Natural killer cell (primary cell): ENCODE results near the gene MUC12. TPM values are rescaled to one million over a fixed set of nuclear protein-coding genes. Genes with fewer than 3 reads are reported as not detected.
"Not testable (repeated sequence)": the region's sequence is repeated elsewhere in the genome, so short reads cannot be mapped to it uniquely, and the experiment has no call there.

ENCODE experiments used
- ATAC-seq, 3 donors: fragments of 150-1000 bp in 2 of 3; fragments of 200-7000 bp in 1 of 3; cut with Tn5 transposase; 1 replicate in 1 of 3; 2 replicates in 2 of 3; pipeline ENCODE4 v1.10.0; 2021; ENCODE audit warnings: mild to moderate bottlenecking in 2 of 3, moderate library complexity in 2 of 3
- DNase-seq, 2 donors: peaks; one replicate each; pipeline versions ENCODE4 v3.0.0 to v3.0.0-alpha.2; 2013 to 2021; ENCODE audit warnings: mixed read lengths in 1 of 2
- H3K27ac ChIP-seq: one replicate; pipeline ENCODE4 v1.5.1; 2013; ENCODE audit warnings: mild to moderate bottlenecking, low read length
- H3K27me3 ChIP-seq: one replicate; pipeline ENCODE4 v1.6.1; 2013; ENCODE audit warnings: low read length; ENCODE audit not compliant: control insufficient read depth, insufficient read depth
- H3K36me3 ChIP-seq: one replicate; pipeline ENCODE4 v1.6.1; 2013; ENCODE audit warnings: low read length; ENCODE audit not compliant: control insufficient read depth, insufficient read depth
- H3K4me1 ChIP-seq: one replicate; pipeline ENCODE4 v1.6.1; 2013; ENCODE audit warnings: low read length; ENCODE audit not compliant: control insufficient read depth, insufficient read depth
- H3K4me3 ChIP-seq: one replicate; pipeline ENCODE4 v1.5.1; 2013; ENCODE audit warnings: low read length
- H3K9me3 ChIP-seq: one replicate; pipeline ENCODE4 v1.6.1; 2013; ENCODE audit warnings: low read length; ENCODE audit not compliant: control insufficient read depth, insufficient read depth
- H3K27ac Mint-ChIP-seq, 2 donors: one replicate each; pipeline ENCODE4 v1.8.0; 2022; ENCODE audit warnings: mild to moderate bottlenecking in 2 of 2, mixed read lengths in 2 of 2, moderate library complexity in 1 of 2
- H3K27me3 Mint-ChIP-seq, 2 donors: one replicate each; pipeline ENCODE4 v1.8.0; 2022; ENCODE audit warnings: low read depth in 2 of 2, mixed read lengths in 2 of 2
- H3K36me3 Mint-ChIP-seq: one replicate; pipeline ENCODE4 v1.8.0; 2022; ENCODE audit warnings: mixed read lengths
- H3K4me1 Mint-ChIP-seq, 2 donors: one replicate each; pipeline ENCODE4 v1.8.0; 2022; ENCODE audit warnings: mixed read lengths in 2 of 2
- H3K4me3 Mint-ChIP-seq: one replicate; pipeline ENCODE4 v1.8.0; 2022; ENCODE audit warnings: mild to moderate bottlenecking, moderate library complexity, mixed read lengths
- H3K9me3 Mint-ChIP-seq, 2 donors: one replicate each; pipeline ENCODE4 v1.8.0; 2022; ENCODE audit warnings: mixed read lengths in 2 of 2
- CTCF ChIP-seq: fragments of 200-600 bp; IDR thresholded peaks from one replicate; pipeline ENCODE4 v1.8.0; 2022; ENCODE audit warnings: antibody characterized with exemption
- WGBS: methylation state at CpG from one replicate; pipeline ENCODE4 v1.1.7; 2013; ENCODE audit warnings: missing lambda C conversion rate; ENCODE audit not compliant: insufficient coverage; 5-methylcytosine and 5-hydroxymethylcytosine counted together
- intact Hi-C: fragments of 100-400 bp; cut with micrococcal nuclease; formaldehyde crosslinking; loops from one replicate; pipeline ENCODE4 v1.14.2; 2022
- total RNA-seq, 4 donors: library from RNA; stranded (reverse); fragments of 120-200 nt in 1 of 4; gene quantifications; one replicate each; pipeline versions ENCODE4 v1.2.3 to v1.2.4, GENCODE V29; 2013 to 2022

MUC12 gene
- 1 to 10 TPM in 2 of 3 donors, not detected in 1; 1.2 to 4.6 TPM for total RNA-seq
- total RNA-seq (2013), result 0.50 TPM

GRCh38 chr7:100969066-100969615 lies at the start of gene MUC12:
Gene MUC12 (plus strand): TSS chr7:100969565. CDS start chr7:100969623, 58 bp downstream.
- no peak within 1 kb of the TSS for H3K27ac Mint-ChIP-seq
- H3K4me3 Mint-ChIP-seq, result no peak within 1 kb of the TSS
- H3K36me3 Mint-ChIP-seq, result no peaks in the 10 kb centered on the region
- no peak within 1 kb of the TSS for H3K4me3 ChIP-seq
- H3K27me3 Mint-ChIP-seq, result peaks cover 27 to 50% of the 10 kb centered on the region in 2 donors
- H3K9me3 ChIP-seq, result no peaks in the 10 kb centered on the region
- 66% methylated on average over 12 of the region's 12 CpGs for WGBS
- no peaks in the 10 kb centered on the region for H3K9me3 Mint-ChIP-seq
- peaks cover 17% of the 10 kb centered on the region for H3K4me1 ChIP-seq
- H3K4me1 Mint-ChIP-seq, result peaks cover 8 to 27% of the 10 kb centered on the region in 2 donors
- H3K36me3 ChIP-seq, result no peaks in the 10 kb centered on the region
- peaks cover 26% of the 10 kb centered on the region for H3K27me3 ChIP-seq
- intact Hi-C loops, result no loop called here
- TF ChIP-seq CTCF, result no peak
- no peak within 1 kb of the TSS for H3K27ac ChIP-seq
- no peak for DNase-seq
- ATAC-seq, result no peak

- intact Hi-C loops, H3K36me3 ChIP-seq, H3K4me3 Mint-ChIP-seq, DNase-seq, H3K4me1 ChIP-seq, H3K9me3 Mint-ChIP-seq, H3K9me3 ChIP-seq, H3K27me3 ChIP-seq, H3K27ac ChIP-seq, H3K4me1 Mint-ChIP-seq, H3K27ac Mint-ChIP-seq, H3K36me3 Mint-ChIP-seq, ATAC-seq, H3K4me3 ChIP-seq: not testable (repeated sequence)
- H3K27me3 Mint-ChIP-seq, result peaks cover 22 to 33% of the 10 kb centered on the region in 2 donors
- 85% methylated on average over 8 of the region's 9 CpGs for WGBS
Observed at GRCh38 chr7:100919779-100920437, 49.5 kb upstream of the MUC12 start.

GRCh38 chr7:100921039-100921438 lies 48.3 kb upstream of the MUC12 start:
- Histone ChIP-seq H3K27ac (no peak overlapping the region), H3K9me3 (no peaks in the 10 kb centered on the region), H3K36me3 (no peaks in the 10 kb centered on the region), H3K4me1 (no peaks in the 10 kb centered on the region), H3K27me3 (no peaks in the 10 kb centered on the region), H3K4me3 (no peak overlapping the region)
- DNase-seq (no peak), ATAC-seq (no peak)
- H3K4me1 Mint-ChIP-seq, result no peaks in the 10 kb centered on the region
- intact Hi-C loops, result no loop called here
- H3K4me3 Mint-ChIP-seq, result no peak overlapping the region
- no peaks in the 10 kb centered on the region for H3K36me3 Mint-ChIP-seq
- H3K27me3 Mint-ChIP-seq, result peaks cover 22 to 33% of the 10 kb centered on the region in 2 donors
- no peak for TF ChIP-seq CTCF
- H3K27ac Mint-ChIP-seq, result no peak overlapping the region
- H3K9me3 Mint-ChIP-seq, result no peaks in the 10 kb centered on the region

- H3K36me3 ChIP-seq, H3K36me3 Mint-ChIP-seq, H3K4me1 ChIP-seq, H3K4me3 ChIP-seq, H3K9me3 ChIP-seq, H3K27ac ChIP-seq, intact Hi-C loops, H3K4me3 Mint-ChIP-seq, H3K27ac Mint-ChIP-seq, H3K9me3 Mint-ChIP-seq, ATAC-seq, DNase-seq, H3K4me1 Mint-ChIP-seq, H3K27me3 ChIP-seq: not testable (repeated sequence)
- peaks cover 19 to 33% of the 10 kb centered on the region in 2 donors for H3K27me3 Mint-ChIP-seq
- 58% methylated on average over 4 of the region's 4 CpGs for WGBS
Observed at GRCh38 chr7:100923616-100924015, 45.7 kb upstream of the MUC12 start.
